GM21529 (cell line): ENCODE data around the gene FOLR3.
"Not testable (repeated sequence)": the region's sequence is repeated elsewhere in the genome, so short reads cannot be mapped to it uniquely, and the experiment has no call there.

Experiments used
- ATAC-seq: cut with Tn5 transposase; IDR thresholded peaks from one replicate; pipeline ENCODE4 v1.9.1; 2021; ENCODE audit not compliant: unreplicated experiment

The FOLR3 gene

DNA sequence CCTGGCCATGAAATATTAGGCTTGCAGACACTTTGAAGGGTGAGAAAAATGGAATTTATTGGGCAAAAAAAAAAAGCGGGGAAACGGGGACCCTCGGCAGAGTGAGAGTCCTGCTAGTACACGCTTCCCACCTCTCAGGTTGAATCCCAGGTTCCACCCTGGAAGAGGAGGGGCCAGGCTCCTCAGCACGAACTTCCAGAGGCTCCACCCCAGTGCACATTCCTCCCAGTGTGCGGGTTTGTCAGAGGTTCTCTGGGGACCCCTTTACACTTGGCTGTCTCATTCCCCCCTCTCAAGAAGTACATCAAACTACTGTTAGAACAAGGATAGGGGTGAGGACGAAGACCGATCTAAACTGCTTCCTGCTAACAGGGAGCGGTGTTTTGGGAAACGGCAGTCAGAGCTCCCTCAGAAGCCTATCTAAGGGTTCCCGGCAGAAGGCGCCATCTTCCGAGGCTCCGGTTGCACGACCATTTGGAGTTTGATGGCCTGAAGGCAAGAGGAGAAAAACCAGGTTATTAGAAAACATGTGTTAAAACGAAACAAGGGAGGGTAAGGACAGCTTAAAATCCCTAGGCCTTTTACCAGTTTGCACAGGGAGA, 27.5 kb downstream of the FOLR3 start:
- no peak for ATAC-seq

DNA sequence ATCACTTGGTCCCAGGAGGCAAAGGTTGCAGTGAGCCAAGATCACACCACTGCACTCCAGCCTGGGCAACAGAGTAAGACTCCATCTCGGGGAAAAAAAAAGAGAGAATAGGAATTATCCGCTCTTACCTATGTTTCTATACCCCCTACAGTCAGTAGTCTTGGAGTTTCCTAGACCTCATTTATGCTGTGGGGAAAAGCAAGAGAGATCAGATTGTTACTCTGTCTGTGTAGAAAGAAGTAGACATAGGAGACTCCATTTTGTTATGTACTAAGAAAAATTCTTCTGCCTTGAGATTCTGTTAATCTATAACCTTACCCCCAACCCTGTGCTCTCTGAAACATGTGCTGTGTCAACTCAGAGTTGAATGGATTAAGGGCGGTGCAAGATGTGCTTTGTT, 28.7 kb downstream of the FOLR3 start:
- not testable (repeated sequence) for ATAC-seq

DNA sequence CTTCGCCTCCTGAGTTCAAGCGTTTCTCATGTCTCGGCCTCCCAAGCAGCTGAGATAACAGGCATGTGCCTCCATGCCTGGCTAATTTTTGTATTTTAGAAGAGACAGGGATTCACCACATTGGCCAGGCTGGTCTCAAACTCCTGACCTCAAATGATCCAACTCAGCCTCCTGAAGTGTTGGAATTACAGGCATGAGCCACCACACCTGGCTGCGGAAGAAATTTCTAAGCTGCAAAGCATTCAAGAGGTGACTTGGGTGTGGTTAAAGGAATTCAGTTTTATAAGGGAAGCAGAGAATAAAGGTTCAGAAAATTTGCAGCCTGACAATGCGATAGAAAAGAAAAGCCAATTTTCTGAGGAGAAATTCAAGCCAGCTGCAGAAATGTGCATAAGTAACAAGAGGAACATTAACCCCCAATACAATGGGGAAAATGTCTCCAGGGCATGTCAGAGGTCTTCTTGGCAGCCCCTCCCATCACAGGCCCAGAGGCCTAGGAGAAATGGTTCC, 33.6 kb downstream of the FOLR3 start:
- not testable (repeated sequence) for ATAC-seq

DNA sequence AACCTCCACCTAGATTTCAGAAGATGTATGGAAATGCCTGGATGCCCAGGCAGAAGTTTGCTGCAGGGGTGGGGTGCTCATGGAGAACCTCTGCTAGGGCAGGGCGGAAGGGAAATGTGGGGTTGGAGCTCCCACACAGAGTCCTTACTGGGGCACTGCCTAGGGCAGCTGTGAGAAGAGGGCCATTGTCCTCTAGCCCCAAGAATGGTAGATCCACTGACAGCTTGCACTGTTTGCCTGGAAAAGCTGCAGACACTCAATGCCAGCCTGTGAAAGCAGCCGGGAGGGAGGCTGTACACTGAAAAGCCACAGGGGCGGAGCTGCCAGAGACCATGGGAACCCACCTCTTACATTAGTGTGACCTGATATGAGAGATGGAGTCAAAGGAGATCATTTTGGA, 34.2 kb downstream of the FOLR3 start:
- not testable (repeated sequence) for ATAC-seq

DNA sequence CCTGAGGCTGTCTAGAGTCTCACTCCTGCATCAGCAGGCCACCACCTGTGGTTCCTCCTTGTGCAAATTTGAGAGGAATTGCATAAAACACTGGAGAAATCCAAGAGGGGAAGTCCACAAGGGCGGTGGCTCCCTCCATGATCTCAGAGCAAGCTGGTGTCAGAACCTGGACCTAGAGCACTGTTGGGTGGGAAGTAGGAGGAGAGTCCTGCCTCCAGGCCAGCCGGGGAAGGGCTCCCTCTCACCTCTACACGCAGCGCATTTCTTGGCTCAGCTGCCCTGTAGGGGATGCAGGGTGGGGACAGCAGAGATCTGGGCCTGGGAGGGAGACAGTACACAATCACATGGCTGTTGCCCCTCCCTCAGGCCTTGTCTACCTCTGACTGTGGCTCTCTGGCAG, 36.5 kb downstream of the FOLR3 start:
- not testable (repeated sequence) for ATAC-seq

DNA sequence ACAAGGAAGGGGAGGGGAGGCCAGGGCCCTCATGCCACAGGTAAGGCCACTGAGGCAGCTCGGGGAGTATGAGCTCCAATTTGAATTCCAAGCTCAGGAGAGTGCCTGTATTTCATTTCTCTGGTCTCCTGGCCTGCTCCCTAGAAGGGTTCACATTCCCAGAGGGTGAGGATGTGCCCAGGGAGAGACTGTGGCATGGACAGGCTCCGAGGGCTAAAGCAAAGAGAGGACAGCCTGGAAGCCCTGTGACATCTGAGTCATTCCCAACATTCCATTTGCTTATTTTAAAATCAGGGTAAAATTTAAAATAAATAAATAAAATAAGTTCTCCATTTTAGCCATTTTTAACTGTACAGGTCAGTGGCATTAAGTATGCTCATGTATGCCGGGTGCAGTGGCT, 37.8 kb downstream of the FOLR3 start:
- no peak for ATAC-seq

DNA sequence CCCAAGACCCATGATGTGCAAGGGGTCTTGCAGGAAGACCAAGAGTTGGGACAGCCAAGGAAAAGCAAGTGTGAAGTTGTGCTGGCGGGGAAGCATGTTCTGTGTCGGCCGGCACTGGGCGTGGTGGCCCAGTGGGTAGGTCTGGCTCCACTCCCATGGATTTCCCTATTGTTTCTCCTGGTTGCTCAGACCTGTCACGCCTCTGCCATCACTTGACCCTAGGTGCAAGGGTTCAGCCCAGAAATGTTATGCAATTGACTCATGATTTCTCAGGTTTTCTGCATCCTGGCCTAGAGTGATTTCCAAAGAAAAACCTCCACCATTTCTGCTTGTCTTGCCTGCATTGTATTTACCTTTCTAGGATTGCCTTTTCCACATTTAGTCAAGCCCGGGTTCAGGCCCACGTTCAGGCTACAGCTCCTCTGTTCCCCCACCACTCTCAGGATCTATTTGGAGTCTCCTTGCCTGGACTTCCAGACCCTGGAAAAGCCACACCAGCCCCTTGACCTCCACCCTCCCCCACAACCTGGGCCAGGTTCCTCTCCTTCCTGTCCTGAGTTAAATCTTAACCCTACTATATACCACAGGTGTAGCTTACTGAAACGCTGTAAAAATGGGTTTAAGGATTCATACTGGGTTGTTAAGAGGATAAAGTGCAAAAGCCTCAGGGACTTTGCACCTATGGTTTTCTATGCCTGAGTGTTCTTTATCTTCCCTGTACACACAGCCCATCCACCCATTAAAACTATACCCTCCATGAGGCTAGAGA, 39.0 kb downstream of the FOLR3 start:
- ATAC-seq, result no peak

DNA sequence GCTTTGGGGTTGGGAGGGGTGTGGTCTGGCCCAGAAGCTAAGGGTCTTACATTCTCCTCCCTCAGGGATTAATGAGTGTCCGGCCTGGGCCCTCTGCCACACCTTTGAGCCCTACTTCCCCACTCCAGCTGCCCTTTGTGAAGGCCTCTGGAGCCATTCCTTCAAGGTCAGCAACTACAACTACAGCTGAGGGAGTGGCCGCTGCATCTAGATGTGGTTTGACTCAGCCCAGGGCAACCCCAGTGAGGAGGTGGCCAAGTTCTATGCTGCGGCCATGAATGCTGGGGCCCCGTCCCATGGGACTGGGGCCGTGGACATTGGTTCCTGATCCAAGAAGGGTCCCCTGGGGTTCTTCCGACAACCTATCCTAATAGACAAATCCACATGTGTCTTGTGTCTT, 42.1 kb downstream of the FOLR3 start:
- no peak for ATAC-seq

DNA sequence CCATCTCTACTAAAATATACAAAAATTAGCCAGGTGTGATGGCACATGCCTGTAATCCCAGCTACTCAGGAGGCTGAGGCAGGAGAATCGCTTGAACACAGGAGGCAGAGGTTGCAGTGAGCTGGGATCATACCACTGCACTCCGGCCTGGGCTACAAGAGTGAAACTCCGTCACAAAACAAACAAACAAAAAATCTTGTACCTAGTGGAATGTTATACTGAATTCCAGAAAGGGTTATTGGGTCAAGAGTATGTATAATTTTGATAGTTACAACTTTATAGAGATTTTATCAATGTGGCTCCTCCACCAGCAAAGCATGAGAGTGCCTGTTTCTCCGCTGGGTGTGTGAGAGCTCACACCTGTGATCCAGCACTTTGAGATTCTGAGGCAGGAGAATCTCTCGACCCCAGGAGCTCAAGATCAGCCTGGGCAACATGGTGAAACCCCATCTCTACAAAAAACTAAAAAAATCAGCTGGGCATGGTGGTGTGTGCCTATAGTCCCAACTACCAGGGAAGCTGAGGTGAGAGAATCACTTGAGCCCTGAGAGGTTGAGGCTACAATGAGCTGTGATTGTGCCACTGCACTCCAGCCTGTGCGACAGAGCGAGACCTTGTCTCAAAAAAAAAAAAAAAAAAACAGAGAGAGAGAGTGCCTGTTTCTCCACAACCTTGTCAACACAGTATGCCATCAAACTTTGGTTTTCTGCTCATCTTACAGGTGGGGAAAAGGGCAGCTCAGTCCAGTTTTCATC, 43.7 kb downstream of the FOLR3 start:
- ATAC-seq, result no peak

DNA sequence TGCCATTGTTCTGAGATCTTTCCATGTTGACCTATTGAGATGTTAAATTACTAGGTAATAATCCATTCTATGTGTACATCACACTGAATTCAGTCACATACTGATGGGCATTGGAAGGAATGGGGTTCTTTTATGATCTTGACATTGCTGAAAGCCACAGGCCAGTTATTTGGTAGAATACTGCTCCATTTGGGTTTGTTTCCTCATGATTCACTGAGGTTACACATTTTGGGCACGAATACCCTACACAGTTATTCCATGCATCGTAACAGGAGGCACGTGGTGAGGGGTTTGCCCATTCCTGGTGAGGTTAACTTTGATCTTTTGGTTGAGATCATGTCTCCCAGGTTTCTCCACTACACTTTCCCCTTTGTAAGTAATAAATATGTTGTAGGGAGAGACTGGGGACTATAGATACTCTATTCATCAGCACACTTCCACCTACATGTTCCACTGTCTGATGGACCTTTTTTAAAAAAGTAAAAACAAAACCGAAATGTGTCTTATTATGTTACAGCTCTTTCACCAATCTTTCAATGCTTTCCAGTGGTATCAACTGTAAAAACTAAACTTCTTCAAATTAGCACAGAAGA, 44.4 kb downstream of the FOLR3 start:
- no peak for ATAC-seq

DNA sequence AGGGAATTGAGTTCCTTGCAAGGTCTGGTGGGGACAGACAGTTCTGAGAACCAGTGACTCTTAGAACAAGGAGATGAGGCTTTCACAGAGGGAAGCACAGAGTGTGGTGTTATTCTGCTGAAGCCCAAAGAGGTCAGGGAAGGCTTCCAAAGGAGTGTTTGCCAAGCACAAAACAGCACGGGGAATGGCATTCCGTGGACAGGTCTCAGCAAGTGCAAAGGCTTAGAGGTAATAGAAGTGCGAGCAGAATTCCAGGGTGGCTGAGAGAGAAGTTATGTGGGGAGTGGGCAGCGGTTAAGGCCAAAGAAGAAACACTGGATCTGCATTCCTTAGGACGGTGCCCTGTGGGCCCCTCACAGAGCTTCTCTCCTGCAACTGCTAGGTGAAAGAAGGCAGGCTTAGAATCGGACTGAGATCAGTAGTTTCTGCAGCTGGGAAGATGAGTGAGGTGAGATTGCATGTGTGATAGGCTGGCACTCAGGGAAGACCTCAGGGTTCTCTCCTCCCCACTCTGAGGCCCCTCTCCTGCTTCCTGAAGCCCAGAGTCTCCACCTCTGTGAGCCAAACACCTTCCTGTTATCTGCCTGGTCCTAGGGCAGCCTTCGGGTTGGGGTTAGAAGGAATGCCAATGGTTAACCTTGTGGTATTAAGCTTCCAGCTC, 45.5 kb downstream of the FOLR3 start:
- ATAC-seq, result not testable (repeated sequence)

DNA sequence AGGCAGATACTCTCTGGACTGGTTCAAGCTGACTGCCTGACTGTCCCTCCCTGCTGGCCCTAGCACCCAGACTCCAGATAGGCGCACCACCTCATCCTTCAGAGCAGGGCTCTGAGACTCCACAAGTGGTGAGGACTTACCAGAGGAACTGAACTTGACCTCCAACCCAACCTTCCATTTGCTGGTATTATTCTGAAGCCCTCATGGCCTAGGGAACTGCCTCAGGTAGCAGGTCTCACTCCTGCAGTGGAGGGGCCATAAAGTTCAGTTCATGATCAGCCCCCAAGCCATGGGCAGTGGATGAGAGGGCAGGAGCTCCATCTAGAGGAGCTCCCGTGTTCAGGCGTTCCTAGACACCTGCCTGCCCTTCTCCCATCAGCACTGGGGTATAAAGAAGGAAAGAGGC, 46.0 kb downstream of the FOLR3 start:
- not testable (repeated sequence) for ATAC-seq

DNA sequence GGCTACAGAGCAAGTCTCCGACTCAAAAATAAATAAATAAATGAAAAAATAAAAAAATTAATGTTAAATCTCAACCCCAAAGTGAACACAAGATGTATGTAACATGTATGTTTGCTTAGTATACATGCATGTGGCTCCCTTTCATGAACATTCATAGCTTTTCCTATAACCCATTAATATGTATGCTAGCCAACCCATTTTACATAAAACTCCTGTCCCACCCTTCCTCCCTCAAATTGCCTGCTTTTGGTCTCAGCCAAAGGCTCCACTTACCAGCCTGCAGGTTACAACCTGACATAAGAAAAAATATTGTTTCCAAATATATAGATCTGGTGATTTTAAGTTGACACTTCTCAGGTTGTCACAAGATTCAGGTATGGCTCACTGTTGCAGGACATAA, 52.7 kb downstream of the FOLR3 start:
- no peak for ATAC-seq
